HepG2 (cell line): ENCODE results near the gene FRMD3. TPM values are rescaled to one million over a fixed set of nuclear protein-coding genes. Genes with fewer than 3 reads are reported as not detected.

Source experiments
- ATAC-seq: fragments of 200-7000 bp; cut with Tn5 transposase; 3 replicates; pipeline ENCODE4 v1.9.1; 2020; ENCODE audit warnings: mild to moderate bottlenecking, moderate library complexity
- BruUV-seq: library from RNA; stranded (reverse); fragments of 400-500 nt; replicated peaks from 2 replicates; lab custom pipeline; 2021; lab: Mats Ljungman, UMichigan
- CTCF ChIA-PET: fragments of 300-600 bp; formaldehyde crosslinking; extraction: SDS; loops from one replicate; lab custom pipeline; 2021; ENCODE audit warnings: low total read pairs, inconsistent platforms, low intra/inter-chr PET ratio; lab: Yijun Ruan, JAX
- POLR2A ChIA-PET: fragments of 350-600 bp; sonication (Branson Sonifier 250); formaldehyde crosslinking; loops from one replicate; lab custom pipeline; 2020; ENCODE audit warnings: antibody characterized with exemption, inconsistent platforms; lab: Yijun Ruan, JAX
- DNase-seq: peaks from one replicate; pipeline ENCODE4 v3.0.0-alpha.2; 2015; ENCODE audit warnings: low spot score
- FAIRE-seq: peaks from 3 replicates; lab custom pipeline; 2011; peaks lifted over from hg19 to GRCh38; lab: Jason Lieb, UNC
- H2AFZ ChIP-seq: one replicate; pipeline ENCODE4 v1.6.1; 2011; ENCODE audit warnings: low read length, inconsistent platforms
- H3K27ac ChIP-seq: fragments of 300-600 bp; 3 replicates; pipeline ENCODE4 v1.8.0; 2011; ENCODE audit warnings: mixed run types, mild to moderate bottlenecking, mixed read lengths, low read length, inconsistent platforms; ENCODE audit not compliant: insufficient read depth; ENCODE audit errors: extremely low read length
- H3K27me3 ChIP-seq, 2 experiments: fragments of 200-600 bp in 1 of 2; 2 replicates in 1 of 2; 3 replicates in 1 of 2; pipeline versions ENCODE4 v1.6.0 to v1.8.0; 2011; ENCODE audit warnings: low read length in 2 of 2, mild to moderate bottlenecking in 2 of 2, moderate library complexity in 2 of 2, inconsistent platforms in 1 of 2; ENCODE audit not compliant: insufficient read depth in 2 of 2, control insufficient read depth in 1 of 2
- H3K36me3 ChIP-seq, 2 experiments: fragments of 200-600 bp in 1 of 2; replicated peaks in 1 of 2; 2 replicates in 1 of 2; 3 replicates in 1 of 2; pipeline versions ENCODE4 v1.5.1 to v1.8.0; 2011; ENCODE audit warnings: low read length in 2 of 2, inconsistent platforms in 1 of 2; ENCODE audit not compliant: insufficient read depth in 2 of 2, control insufficient read depth in 1 of 2
- H3K4me1 ChIP-seq: 2 replicates; pipeline ENCODE4 v1.5.1; 2012; ENCODE audit warnings: low read length, inconsistent platforms; ENCODE audit not compliant: insufficient read depth
- H3K4me2 ChIP-seq: 2 replicates; pipeline ENCODE4 v1.6.0; 2011; ENCODE audit warnings: low read depth, low read length, inconsistent platforms
- H3K4me3 ChIP-seq, 3 experiments: fragments of 200-600 bp in 1 of 3; sonication (generic), shearing (Covaris generic) in 1 of 3; replicated peaks in 1 of 3; 2 replicates each; pipeline ENCODE4 v1.5.1; 2011 to 2016; ENCODE audit warnings: low read length in 3 of 3, inconsistent platforms in 2 of 3, low read depth in 2 of 3, mild to moderate bottlenecking in 2 of 3, control low read depth in 1 of 3, mixed read lengths in 1 of 3; ENCODE audit not compliant: insufficient read depth in 1 of 3
- H3K79me2 ChIP-seq: one replicate; pipeline ENCODE4 v1.6.1; 2011; ENCODE audit warnings: low read length, inconsistent platforms; ENCODE audit not compliant: insufficient read depth
- H3K9ac ChIP-seq: 2 replicates; pipeline ENCODE4 v1.6.0; 2011; ENCODE audit warnings: mild to moderate bottlenecking, low read depth, low read length, inconsistent platforms; ENCODE audit not compliant: insufficient read depth
- H3K9me3 ChIP-seq: 2 replicates; pipeline ENCODE4 v1.5.1; 2012; ENCODE audit warnings: mild to moderate bottlenecking, low read length
- H4K20me1 ChIP-seq: 2 replicates; pipeline ENCODE4 v1.6.0; 2011; ENCODE audit warnings: inconsistent platforms, mild to moderate bottlenecking, low read length, moderate library complexity; ENCODE audit not compliant: insufficient read depth
- E2F1 ChIP-seq: sonication (generic); formaldehyde crosslinking; IDR thresholded peaks from 2 replicates; pipeline ENCODE4 v1.5.0; 2020; ENCODE audit warnings: missing genetic modification reagents
- FOXO4 ChIP-seq: sonication (generic); formaldehyde crosslinking; conservative IDR thresholded peaks from 2 replicates; pipeline ENCODE4 v1.8.1; 2023; ENCODE audit warnings: missing genetic modification reagents
- MAZ ChIP-seq, 2 experiments: sonication (generic) in 1 of 2; formaldehyde crosslinking in 1 of 2; IDR thresholded peaks; 2 replicates each; pipeline versions ENCODE4 v1.5.0 to v1.6.1; 2012 to 2020; ENCODE audit warnings: low read depth in 2 of 2, mild to moderate bottlenecking in 2 of 2, borderline replicate concordance in 1 of 2, improper control_type of control experiment in 1 of 2, low read length in 1 of 2, missing genetic modification reagents in 1 of 2, moderate library complexity in 1 of 2
- MEF2D ChIP-seq: sonication (generic); formaldehyde crosslinking; IDR thresholded peaks from 2 replicates; pipeline ENCODE4 v1.5.1; 2020; ENCODE audit warnings: mild to moderate bottlenecking, missing genetic modification reagents
- PHF5A ChIP-seq: IDR thresholded peaks from one replicate; pipeline ENCODE4 v1.6.1; 2018; ENCODE audit warnings: low read depth, missing genetic modification reagents; ENCODE audit not compliant: unreplicated experiment
- SMARCC2 ChIP-seq: fragments of 450-650 bp; IDR thresholded peaks from 2 replicates; pipeline ENCODE4 v1.6.1; 2017; ENCODE audit warnings: antibody characterized with exemption, mild to moderate bottlenecking
- TARDBP ChIP-seq: sonication (generic); formaldehyde crosslinking; IDR thresholded peaks from 2 replicates; pipeline ENCODE4 v1.8.0; 2022; ENCODE audit warnings: mild to moderate bottlenecking, missing genetic modification reagents
- TBL1XR1 ChIP-seq: fragments of 150-350 bp; IDR thresholded peaks from 2 replicates; pipeline ENCODE4 v1.6.1; 2014; ENCODE audit warnings: borderline replicate concordance, low read length; ENCODE audit not compliant: partially characterized antibody
- TBX2 ChIP-seq: sonication (generic); formaldehyde crosslinking; IDR thresholded peaks from 2 replicates; pipeline ENCODE4 v1.5.0; 2020; ENCODE audit warnings: missing genetic modification reagents, mild to moderate bottlenecking, borderline replicate concordance
- ZNF17 ChIP-seq: sonication (generic); formaldehyde crosslinking; IDR thresholded peaks from 2 replicates; pipeline ENCODE4 v1.5.0; 2020; ENCODE audit warnings: mild to moderate bottlenecking, missing genetic modification reagents
- ZNF232 ChIP-seq: sonication (generic); formaldehyde crosslinking; IDR thresholded peaks from 2 replicates; pipeline ENCODE4 v1.4.0; 2020; ENCODE audit warnings: missing genetic modification reagents, borderline replicate concordance
- ZNF841 ChIP-seq: sonication (generic); formaldehyde crosslinking; IDR thresholded peaks from 2 replicates; pipeline ENCODE4 v1.8.1; 2023; ENCODE audit warnings: missing genetic modification reagents, borderline replicate concordance
- WGBS: methylation state at CpG from one replicate; pipeline ENCODE4 v1.1.6; 2017; ENCODE audit warnings: low lambda C conversion rate; 5-methylcytosine and 5-hydroxymethylcytosine counted together
- in situ Hi-C: cut with HindIII; loops from 2 replicates; pipeline ENCODE4 v1.10.0; 2017; ENCODE audit warnings: low pct_unique_long_range_greater_than_20kb; ENCODE audit not compliant: extremely low pct_ligation_motif_present
- intact Hi-C: fragments of 100-400 bp; cut with micrococcal nuclease; formaldehyde crosslinking; loops from one replicate; pipeline ENCODE4 v1.10.0; 2022; ENCODE audit not compliant: unreplicated experiment
- polyA plus RNA-seq, 8 experiments: library from polyadenylated mRNA; depleted of rRNA in 3 of 8; stranded (reverse) in 7 of 8; unstranded in 1 of 8; fragments of >200 nt; fragmentation: Illumina TruSeq in 4 of 8; extraction: Trizol in 4 of 8; gene quantifications; 2 replicates each; pipeline versions ENCODE4 v1.2.1 to v1.2.3, GENCODE V29; 2011 to 2016; ENCODE audit warnings: low read depth in 4 of 8, missing spikeins in 1 of 8, mixed read lengths in 1 of 8; ENCODE audit not compliant: insufficient read depth in 1 of 8
- total RNA-seq, 5 experiments: library from RNA; depleted of rRNA; stranded (reverse); fragments of >200 nt; fragmentation: Illumina TruSeq; extraction: Trizol; gene quantifications; 2 replicates each; pipeline ENCODE4 v1.2.3, GENCODE V29; 2016; ENCODE audit warnings: low read depth in 1 of 5
- TF ChIP-seq, protein P1 (sequence below): sonication (generic); formaldehyde crosslinking; IDR thresholded peaks from 2 replicates; pipeline ENCODE4 v1.8.1; 2023; ENCODE audit warnings: mild to moderate bottlenecking, missing genetic modification reagents, borderline replicate concordance
- TF ChIP-seq, protein P2 (sequence below): sonication (generic); formaldehyde crosslinking; IDR thresholded peaks from 2 replicates; pipeline ENCODE4 v1.4.0; 2020; ENCODE audit warnings: mild to moderate bottlenecking, missing genetic modification reagents

The FRMD3 gene
- total and polyA plus RNA-seq, 2 of the 13 experiments (the other 11 are each of a cell fraction or from before 2014, with no cell fraction given), result 3.2 to 7.7 TPM

DNA sequence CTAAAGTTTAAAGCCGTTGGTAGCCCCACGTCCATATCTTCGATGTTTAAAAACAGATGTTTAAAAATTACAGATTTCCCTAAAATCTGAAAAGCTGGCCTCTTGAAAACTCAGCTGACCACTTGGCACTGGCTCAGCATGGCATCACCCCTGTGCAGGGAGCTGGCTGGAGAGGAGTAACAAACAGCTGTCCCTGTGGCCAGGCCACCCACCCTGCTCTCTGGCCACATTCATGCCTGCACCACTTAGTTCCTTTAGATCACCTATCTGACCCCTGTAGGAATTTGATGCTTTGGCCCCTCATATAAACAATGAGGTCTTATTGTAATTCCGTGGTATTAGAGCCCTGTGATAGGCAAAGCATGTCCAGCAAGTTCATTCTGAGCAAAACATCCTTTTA is 107.5 kb downstream of the FRMD3 start:
- CTCF ChIA-PET, result no interaction called here
- peaks cover 85% of the 10 kb centered on the region for H3K4me1 ChIP-seq

More for the DNA sequence above, 107.5 kb downstream of the FRMD3 start:
- no peaks in the 10 kb centered on the region for H3K36me3 ChIP-seq
- no peak overlapping the region for H3K9ac ChIP-seq
- FAIRE-seq (no peak), ATAC-seq (no peak), DNase-seq (no peak)
- H3K4me3 ChIP-seq, result no peak overlapping the region
- no peak overlapping the region for H3K4me2 ChIP-seq
- intact Hi-C loops (no loop called here), in situ Hi-C loops (no loop called here)
- peak overlapping the region; percentile 33 for H3K27ac ChIP-seq
- 94% methylated on average over 4 of the region's 4 CpGs for WGBS
- POLR2A ChIA-PET, result no interaction called here
- no peaks in the 10 kb centered on the region for H4K20me1 ChIP-seq
- H3K9me3 ChIP-seq, result no peaks in the 10 kb centered on the region
- no TSS peak for BruUV-seq
- no peaks in the 10 kb centered on the region for H3K27me3 ChIP-seq
- H3K79me2 ChIP-seq, result peaks cover 2% of the 10 kb centered on the region
- TF ChIP-seq TBL1XR1, result no peak
- no peak for TF ChIP-seq FOXO4 (CRISPR knock-in tag)
- no peak for TF ChIP-seq PHF5A (CRISPR knock-in tag)
- no peak for TF ChIP-seq TARDBP (CRISPR knock-in tag)
- no peak for TF ChIP-seq SMARCC2
- TF ChIP-seq MEF2D (CRISPR knock-in tag), result no peak
- TF ChIP-seq ZNF232 (CRISPR knock-in tag), result no peak
- TF ChIP-seq, protein P1, sequence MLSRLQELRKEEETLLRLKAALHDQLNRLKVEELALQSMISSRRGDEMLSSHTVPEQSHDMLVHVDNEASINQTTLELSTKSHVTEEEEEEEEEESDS, result no peak
- no peak for TF ChIP-seq E2F1 (CRISPR knock-in tag)
- TF ChIP-seq MAZ (IDR thresholded peaks at IDR 0.05; ENCODE audit: borderline replicate concordance, low read depth, low read length), result no peak
- no peak for TF ChIP-seq MAZ (CRISPR knock-in tag; IDR thresholded peaks at IDR 0.05; ENCODE audit: low read depth)
- no peak for TF ChIP-seq TBX2 (CRISPR knock-in tag)
- TF ChIP-seq ZNF841 (CRISPR knock-in tag), result no peak
- TF ChIP-seq, protein P2, sequence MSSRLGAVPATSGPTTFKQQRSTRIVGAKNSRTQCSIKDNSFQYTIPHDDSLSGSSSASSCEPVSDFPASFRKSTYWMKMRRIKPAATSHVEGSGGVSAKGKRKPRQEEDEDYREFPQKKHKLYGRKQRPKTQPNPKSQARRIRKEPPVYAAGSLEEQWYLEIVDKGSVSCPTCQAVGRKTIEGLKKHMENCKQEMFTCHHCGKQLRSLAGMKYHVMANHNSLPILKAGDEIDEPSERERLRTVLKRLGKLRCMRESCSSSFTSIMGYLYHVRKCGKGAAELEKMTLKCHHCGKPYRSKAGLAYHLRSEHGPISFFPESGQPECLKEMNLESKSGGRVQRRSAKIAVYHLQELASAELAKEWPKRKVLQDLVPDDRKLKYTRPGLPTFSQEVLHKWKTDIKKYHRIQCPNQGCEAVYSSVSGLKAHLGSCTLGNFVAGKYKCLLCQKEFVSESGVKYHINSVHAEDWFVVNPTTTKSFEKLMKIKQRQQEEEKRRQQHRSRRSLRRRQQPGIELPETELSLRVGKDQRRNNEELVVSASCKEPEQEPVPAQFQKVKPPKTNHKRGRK (CRISPR knock-in tag), result no peak
- no peak for TF ChIP-seq ZNF17 (CRISPR knock-in tag)
- H2AFZ ChIP-seq, result no peak overlapping the region
